Fibroblast of lung (primary cell): Measurements from ENCODE around the gene MROH8. TPM values are rescaled to one million over a fixed set of nuclear protein-coding genes. Genes with fewer than 3 reads are reported as not detected.

ENCODE experiments used
- DNase-seq, 2 donors: peaks; one replicate each; pipeline versions ENCODE4 v3.0.0 to v3.0.0-alpha.2; 2010; ENCODE audit warnings: low read depth in 2 of 2
- H2AFZ ChIP-seq: 2 replicates; pipeline ENCODE4 v1.5.1; 2012; ENCODE audit warnings: low read length, control low read depth, inconsistent platforms
- H3K27ac ChIP-seq: 2 replicates; pipeline ENCODE4 v1.5.1; 2011; ENCODE audit warnings: low read length, control low read depth; ENCODE audit not compliant: insufficient read depth
- H3K27me3 ChIP-seq: 2 replicates; pipeline ENCODE4 v1.5.1; 2011; ENCODE audit warnings: mild to moderate bottlenecking, low read length; ENCODE audit not compliant: control insufficient read depth, insufficient read depth
- H3K36me3 ChIP-seq: 2 replicates; pipeline ENCODE4 v1.5.1; 2011; ENCODE audit warnings: low read length; ENCODE audit not compliant: control insufficient read depth, insufficient read depth
- H3K4me1 ChIP-seq: 2 replicates; pipeline ENCODE4 v1.5.1; 2011; ENCODE audit warnings: low read length; ENCODE audit not compliant: control insufficient read depth, insufficient read depth; ENCODE audit errors: extremely low read depth
- H3K4me2 ChIP-seq: 2 replicates; pipeline ENCODE4 v1.5.1; 2011; ENCODE audit warnings: low read length, control low read depth; ENCODE audit not compliant: insufficient read depth; ENCODE audit errors: extremely low read depth
- H3K4me3 ChIP-seq, 4 experiments: fragments of 200-600 bp in 1 of 4; sonication (generic) in 1 of 4; replicated peaks in 1 of 4; 2 replicates each; pipeline ENCODE4 v1.5.1; 2011 to 2016; ENCODE audit warnings: low read length in 4 of 4, low read depth in 3 of 4, mild to moderate bottlenecking in 3 of 4, control low read depth in 2 of 4, inconsistent platforms in 1 of 4, mixed read lengths in 1 of 4; ENCODE audit not compliant: insufficient read depth in 1 of 4; ENCODE audit errors: control extremely low read depth in 1 of 4
- H3K79me2 ChIP-seq: 2 replicates; pipeline ENCODE4 v1.5.1; 2012; ENCODE audit warnings: mild to moderate bottlenecking, low read length, inconsistent platforms; ENCODE audit not compliant: control insufficient read depth, insufficient read depth
- H3K9ac ChIP-seq: 2 replicates; pipeline ENCODE4 v1.5.1; 2011; ENCODE audit warnings: mild to moderate bottlenecking, low read length, control low read depth; ENCODE audit not compliant: insufficient read depth
- H3K9me3 ChIP-seq: 2 replicates; pipeline ENCODE4 v1.5.1; 2012; ENCODE audit warnings: low read depth, low read length; ENCODE audit not compliant: control insufficient read depth, insufficient read depth
- H4K20me1 ChIP-seq: 2 replicates; pipeline ENCODE4 v1.5.1; 2011; ENCODE audit warnings: low read length; ENCODE audit not compliant: control insufficient read depth, insufficient read depth; ENCODE audit errors: extremely low read depth
- EZH2 ChIP-seq: IDR thresholded peaks from 2 replicates; pipeline ENCODE4 v1.5.1; 2012; ENCODE audit warnings: low read length, control low read depth, mild to moderate bottlenecking; ENCODE audit errors: missing control alignments
- polyA plus RNA-seq, 2 donors: library from polyadenylated mRNA; depleted of rRNA in 1 of 2; stranded (reverse) in 1 of 2; unstranded in 1 of 2; fragments of >200 nt; gene quantifications; 2 replicates each; pipeline ENCODE4 v1.2.1, GENCODE V29; 2011 to 2012; ENCODE audit warnings: missing spikeins in 1 of 2
- total RNA-seq: library from RNA; depleted of rRNA; stranded (reverse); fragments of >200 nt; gene quantifications from 2 replicates; pipeline ENCODE4 v1.2.1, GENCODE V29; 2014
- TF ChIP-seq, protein P1 (sequence below), 2 donors: IDR thresholded peaks in 1 of 2; conservative IDR thresholded peaks in 1 of 2; 1 replicate in 1 of 2; 2 replicates in 1 of 2; pipeline ENCODE4 v1.5.1; 2011 to 2012; ENCODE audit warnings: low read length in 2 of 2, control low read depth in 1 of 2, inconsistent platforms in 1 of 2, low read depth in 1 of 2, mild to moderate bottlenecking in 1 of 2

MROH8 gene
- total and polyA plus RNA-seq, 2 donors (not counting 1 experiment from before 2014, with no cell fraction given), result 1.2 to 2.9 TPM

DNA sequence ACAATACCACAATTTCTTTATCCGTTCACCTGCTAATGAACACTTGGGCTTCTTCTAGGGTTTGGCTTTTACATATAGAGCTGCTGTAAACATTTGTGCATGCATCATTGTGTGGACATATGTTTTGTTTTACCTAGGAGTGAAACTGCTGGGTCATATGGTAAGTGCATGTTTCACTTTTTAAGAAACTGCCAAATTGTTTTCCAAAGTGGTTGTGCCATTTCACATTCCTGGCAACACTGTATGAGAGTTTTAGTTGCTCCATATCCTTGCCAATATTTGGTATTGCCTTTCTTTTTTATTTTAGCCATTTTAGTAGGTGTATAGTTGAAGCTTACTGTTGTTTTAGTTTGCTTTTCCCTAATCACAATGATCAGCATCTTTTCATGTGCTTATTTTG, 14.3 kb downstream of the MROH8 start:
- Histone ChIP-seq H3K79me2 (no peaks in the 10 kb centered on the region), H3K4me2 (no peak overlapping the region), H3K4me1 (no peaks in the 10 kb centered on the region), H3K27me3 (no peaks in the 10 kb centered on the region), H3K36me3 (no peaks in the 10 kb centered on the region), H3K9ac (no peak overlapping the region), H4K20me1 (no peaks in the 10 kb centered on the region), H3K9me3 (no peaks in the 10 kb centered on the region), H3K27ac (no peak overlapping the region), H2AFZ (no peak overlapping the region), H3K4me3 (no peak overlapping the region)
- no peak for TF ChIP-seq EZH2
- TF ChIP-seq, protein P1, sequence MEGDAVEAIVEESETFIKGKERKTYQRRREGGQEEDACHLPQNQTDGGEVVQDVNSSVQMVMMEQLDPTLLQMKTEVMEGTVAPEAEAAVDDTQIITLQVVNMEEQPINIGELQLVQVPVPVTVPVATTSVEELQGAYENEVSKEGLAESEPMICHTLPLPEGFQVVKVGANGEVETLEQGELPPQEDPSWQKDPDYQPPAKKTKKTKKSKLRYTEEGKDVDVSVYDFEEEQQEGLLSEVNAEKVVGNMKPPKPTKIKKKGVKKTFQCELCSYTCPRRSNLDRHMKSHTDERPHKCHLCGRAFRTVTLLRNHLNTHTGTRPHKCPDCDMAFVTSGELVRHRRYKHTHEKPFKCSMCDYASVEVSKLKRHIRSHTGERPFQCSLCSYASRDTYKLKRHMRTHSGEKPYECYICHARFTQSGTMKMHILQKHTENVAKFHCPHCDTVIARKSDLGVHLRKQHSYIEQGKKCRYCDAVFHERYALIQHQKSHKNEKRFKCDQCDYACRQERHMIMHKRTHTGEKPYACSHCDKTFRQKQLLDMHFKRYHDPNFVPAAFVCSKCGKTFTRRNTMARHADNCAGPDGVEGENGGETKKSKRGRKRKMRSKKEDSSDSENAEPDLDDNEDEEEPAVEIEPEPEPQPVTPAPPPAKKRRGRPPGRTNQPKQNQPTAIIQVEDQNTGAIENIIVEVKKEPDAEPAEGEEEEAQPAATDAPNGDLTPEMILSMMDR (conservative IDR thresholded peaks at IDR 0.05 in 1 of 2, IDR thresholded peaks at IDR 0.05 in 1 of 2; ENCODE audit: low read depth in 1 of 2, low read length in 2 of 2), result no peak
- no peak for DNase-seq

DNA sequence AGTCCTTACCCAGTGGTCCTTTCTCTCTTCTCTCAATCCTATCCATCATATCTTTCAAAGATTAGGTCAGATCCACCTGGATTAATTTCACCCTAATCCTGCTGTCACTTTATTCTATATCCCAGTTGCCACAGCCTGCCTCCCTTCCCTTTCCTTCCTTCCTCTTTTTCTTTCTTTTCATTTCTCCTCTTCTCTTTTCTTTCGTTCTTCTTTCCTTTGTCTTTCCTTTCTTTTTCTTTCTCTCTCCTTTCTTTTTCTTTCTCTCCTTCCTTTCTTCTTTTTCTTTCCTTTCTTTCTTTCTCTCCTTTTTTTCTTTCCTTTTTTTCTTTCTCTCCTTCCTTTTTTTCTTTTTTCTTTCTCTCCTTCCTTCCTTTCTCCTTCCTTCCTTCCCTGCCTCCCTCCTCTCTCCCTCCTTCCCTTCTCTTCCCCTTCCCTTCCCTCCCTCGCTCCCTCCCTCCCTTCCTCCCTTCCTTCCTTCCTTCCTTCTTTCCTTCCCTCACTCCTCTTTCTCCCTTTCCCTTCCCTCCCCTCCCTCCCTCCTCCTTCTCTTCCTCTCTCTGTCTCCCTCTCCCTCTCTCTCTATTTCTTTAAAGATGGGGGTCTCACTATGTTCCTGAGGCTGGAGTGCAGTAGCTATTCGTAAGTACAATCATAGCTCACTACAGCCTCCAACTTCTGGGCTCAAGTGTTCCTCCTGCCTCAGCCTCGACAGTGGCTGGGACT, 15.4 kb downstream of the MROH8 start:
- Histone ChIP-seq H2AFZ (no peak overlapping the region), H3K79me2 (no peaks in the 10 kb centered on the region), H3K27ac (no peak overlapping the region), H3K36me3 (no peaks in the 10 kb centered on the region), H3K4me2 (no peak overlapping the region), H3K4me3 (no peak overlapping the region), H3K9me3 (no peaks in the 10 kb centered on the region), H4K20me1 (no peaks in the 10 kb centered on the region), H3K9ac (no peak overlapping the region), H3K27me3 (no peaks in the 10 kb centered on the region), H3K4me1 (no peaks in the 10 kb centered on the region)
- DNase-seq, result no peak
- TF ChIP-seq, protein P1 (conservative IDR thresholded peaks at IDR 0.05 in 1 of 2, IDR thresholded peaks at IDR 0.05 in 1 of 2; ENCODE audit: low read depth in 1 of 2, low read length in 2 of 2), result no peak
- no peak for TF ChIP-seq EZH2

DNA sequence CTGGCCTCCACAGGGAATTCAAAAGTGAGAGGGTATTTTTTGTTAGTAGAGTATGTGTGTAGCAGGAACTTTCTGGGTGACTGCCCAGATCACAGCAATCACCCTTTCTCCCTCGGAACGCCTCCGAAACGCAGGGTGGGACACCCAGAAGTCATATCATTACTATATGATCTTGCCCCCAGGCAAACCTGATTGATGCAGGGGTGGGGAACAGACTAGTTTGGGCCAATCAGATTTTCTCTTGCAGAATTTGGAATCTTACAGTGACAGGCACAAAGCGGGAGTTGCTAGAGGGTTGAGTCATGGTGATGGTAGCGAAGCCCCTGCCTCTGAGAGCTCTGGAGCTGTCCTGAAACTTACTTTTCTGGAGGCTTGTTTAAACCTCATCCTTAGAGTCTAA, 16.7 kb downstream of the MROH8 start:
- DNase-seq, result no peak
- no peaks in the 10 kb centered on the region for H3K4me1 ChIP-seq

More for the DNA sequence above, 16.7 kb downstream of the MROH8 start:
- Histone ChIP-seq H3K4me3 (no peak overlapping the region), H2AFZ (no peak overlapping the region), H3K27me3 (no peaks in the 10 kb centered on the region), H3K27ac (no peak overlapping the region), H3K4me2 (no peak overlapping the region), H3K9me3 (no peaks in the 10 kb centered on the region), H3K36me3 (no peaks in the 10 kb centered on the region), H4K20me1 (no peaks in the 10 kb centered on the region), H3K9ac (no peak overlapping the region), H3K79me2 (no peaks in the 10 kb centered on the region)
- TF ChIP-seq, protein P1 (conservative IDR thresholded peaks at IDR 0.05 in 1 of 2, IDR thresholded peaks at IDR 0.05 in 1 of 2; ENCODE audit: low read depth in 1 of 2, low read length in 2 of 2), result no peak
- TF ChIP-seq EZH2, result no peak
